ENCODE results near the gene OVOL1. TPM values are rescaled to one million over a fixed set of nuclear protein-coding genes. Genes with fewer than 3 reads are reported as not detected.

Gene OVOL1
- total and polyA plus RNA-seq, 7 donors: 16.6 to 30.0 (median 22.7) TPM; not detected in 4

- Histone ChIP-seq H3K27me3 (no peaks in the 10 kb centered on the region), H3K36me3 (peaks cover 0 to 25% (median 14%) of the 10 kb centered on the region in 4 donors), H3K4me3 (no peak overlapping the region), H3K4me1 (peaks cover 0 to 12% (median 5%) of the 10 kb centered on the region in 4 donors), H3K27ac (no peak overlapping the region), H3K9me3 (no peaks in the 10 kb centered on the region)
- no peak for TF ChIP-seq EP300 (IDR thresholded peaks at IDR 0.05)
- no peak for TF ChIP-seq POLR2A (IDR thresholded peaks at IDR 0.05)
- no peak for TF ChIP-seq POLR2AphosphoS5 (IDR thresholded peaks at IDR 0.05)
- TF ChIP-seq, protein P1, sequence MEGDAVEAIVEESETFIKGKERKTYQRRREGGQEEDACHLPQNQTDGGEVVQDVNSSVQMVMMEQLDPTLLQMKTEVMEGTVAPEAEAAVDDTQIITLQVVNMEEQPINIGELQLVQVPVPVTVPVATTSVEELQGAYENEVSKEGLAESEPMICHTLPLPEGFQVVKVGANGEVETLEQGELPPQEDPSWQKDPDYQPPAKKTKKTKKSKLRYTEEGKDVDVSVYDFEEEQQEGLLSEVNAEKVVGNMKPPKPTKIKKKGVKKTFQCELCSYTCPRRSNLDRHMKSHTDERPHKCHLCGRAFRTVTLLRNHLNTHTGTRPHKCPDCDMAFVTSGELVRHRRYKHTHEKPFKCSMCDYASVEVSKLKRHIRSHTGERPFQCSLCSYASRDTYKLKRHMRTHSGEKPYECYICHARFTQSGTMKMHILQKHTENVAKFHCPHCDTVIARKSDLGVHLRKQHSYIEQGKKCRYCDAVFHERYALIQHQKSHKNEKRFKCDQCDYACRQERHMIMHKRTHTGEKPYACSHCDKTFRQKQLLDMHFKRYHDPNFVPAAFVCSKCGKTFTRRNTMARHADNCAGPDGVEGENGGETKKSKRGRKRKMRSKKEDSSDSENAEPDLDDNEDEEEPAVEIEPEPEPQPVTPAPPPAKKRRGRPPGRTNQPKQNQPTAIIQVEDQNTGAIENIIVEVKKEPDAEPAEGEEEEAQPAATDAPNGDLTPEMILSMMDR (IDR thresholded peaks at IDR 0.05): no peak
- intact Hi-C loops (cut with DNase I): no loop called here
- DNase-seq: peak; percentile 24
- WGBS, 2 donors: 39 to 68% methylated on average over 8 of the region's 8 CpGs
These were observed 13.0 kb upstream of the OVOL1 start for GRCh38 chr11:65773784-65774411.

GRCh38 chr11:65774525-65775306 lies 12.1 kb upstream of the OVOL1 start:
- no peak for TF ChIP-seq POLR2AphosphoS5 (IDR thresholded peaks at IDR 0.05)
- TF ChIP-seq EP300 (IDR thresholded peaks at IDR 0.05): no peak
- TF ChIP-seq POLR2A (IDR thresholded peaks at IDR 0.05): no peak
- TF ChIP-seq, protein P1 (IDR thresholded peaks at IDR 0.05): no peak
- Histone ChIP-seq H3K36me3 (peaks cover 0 to 31% (median 14%) of the 10 kb centered on the region in 4 donors), H3K9me3 (no peaks in the 10 kb centered on the region), H3K27me3 (no peaks in the 10 kb centered on the region), H3K4me1 (peaks cover 0 to 21% (median 13%) of the 10 kb centered on the region in 4 donors), H3K27ac (peak overlapping the region in 2 of 4 donors; percentile 5), H3K4me3 (no peak overlapping the region)
- intact Hi-C loops (cut with DNase I): loop anchor here (5.0 kb wide), 1 partner anchor 213 kb away; no protein-coding TSS in a partner anchor
- peak; percentile 56 for DNase-seq
- WGBS, 2 donors: 86 to 93% methylated on average over 9 of the region's 9 CpGs

GRCh38 chr11:65776196-65776595 lies 10.7 kb upstream of the OVOL1 start:
- 82 to 88% methylated on average over 8 of the region's 8 CpGs for WGBS, 2 donors
- peak; percentile 63 for DNase-seq
- peak overlapping the region in 1 of 4 donors; percentile 48 for H3K27ac ChIP-seq
- intact Hi-C loops (cut with DNase I): loop anchor here (5.0 kb wide), 1 partner anchor 211 kb away; no protein-coding TSS in a partner anchor
- H3K27me3 ChIP-seq: no peaks in the 10 kb centered on the region
- no peaks in the 10 kb centered on the region for H3K9me3 ChIP-seq
- peak in 1 of 4 donors; percentile 17 for TF ChIP-seq POLR2AphosphoS5 (IDR thresholded peaks at IDR 0.05)
- TF ChIP-seq, protein P1 (IDR thresholded peaks at IDR 0.05): no peak
- peaks cover 0 to 31% (median 14%) of the 10 kb centered on the region in 4 donors for H3K36me3 ChIP-seq
- peaks cover 0 to 23% (median 16%) of the 10 kb centered on the region in 4 donors for H3K4me1 ChIP-seq
- H3K4me3 ChIP-seq: no peak overlapping the region

DNA sequence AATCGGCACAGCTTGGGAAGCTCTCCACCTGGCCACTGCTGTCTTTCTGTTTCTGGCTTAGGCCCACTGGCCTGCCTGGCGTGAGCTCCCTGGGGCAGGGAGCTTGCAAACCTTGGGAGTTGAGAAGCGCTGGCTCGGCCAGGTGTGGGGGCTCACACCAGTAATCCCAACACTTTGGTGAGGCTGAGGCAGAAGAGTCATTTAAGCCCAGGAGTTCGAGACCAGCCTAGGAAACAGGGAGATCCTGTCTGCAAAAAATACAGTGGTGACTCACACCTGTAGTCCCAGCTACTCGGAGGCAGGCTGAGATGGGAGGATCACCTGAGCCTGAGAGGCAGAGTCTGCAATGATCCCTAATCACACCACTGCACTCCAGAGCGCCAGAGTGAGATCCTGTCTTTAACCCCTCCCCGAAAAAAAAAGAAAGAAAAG lies 10.1 kb upstream of the OVOL1 start:
- TF ChIP-seq, protein P1 (IDR thresholded peaks at IDR 0.05): no peak
- TF ChIP-seq EP300 (IDR thresholded peaks at IDR 0.05) (no peak), POLR2AphosphoS5 (IDR thresholded peaks at IDR 0.05) (no peak), POLR2A (IDR thresholded peaks at IDR 0.05) (no peak)
- Histone ChIP-seq H3K36me3 (peaks cover 0 to 31% (median 14%) of the 10 kb centered on the region in 4 donors), H3K27ac (peak overlapping the region in 1 of 4 donors; percentile 48), H3K4me1 (peaks cover 0 to 29% (median 21%) of the 10 kb centered on the region in 4 donors), H3K9me3 (no peaks in the 10 kb centered on the region), H3K4me3 (no peak overlapping the region), H3K27me3 (no peaks in the 10 kb centered on the region)
- 88 to 90% methylated on average over 8 of the region's 8 CpGs for WGBS, 2 donors
- intact Hi-C loops (cut with DNase I): loop anchor here (5.0 kb wide), 1 partner anchor 211 kb away; no protein-coding TSS in a partner anchor
- peak; percentile 27 for DNase-seq

All from sigmoid colon (tissue), 7 donors.